Erythroblast (primary cell): ENCODE data around the gene CCNYL1.

Source experiments
- DNase-seq, 2 experiments: peaks; one replicate each; lab custom pipeline; 2025; lab: John Stamatoyannopoulos, UW
- GATA1 ChIP-seq: IDR thresholded peaks from 2 replicates; pipeline ENCODE4 v1.6.1; 2011; ENCODE audit warnings: low read depth, mild to moderate bottlenecking, control low read depth, low read length, moderate library complexity
- POLR2A ChIP-seq: IDR thresholded peaks from 2 replicates; pipeline ENCODE4 v1.6.1; 2011; ENCODE audit warnings: mild to moderate bottlenecking, low read length

The CCNYL1 gene

DNA sequence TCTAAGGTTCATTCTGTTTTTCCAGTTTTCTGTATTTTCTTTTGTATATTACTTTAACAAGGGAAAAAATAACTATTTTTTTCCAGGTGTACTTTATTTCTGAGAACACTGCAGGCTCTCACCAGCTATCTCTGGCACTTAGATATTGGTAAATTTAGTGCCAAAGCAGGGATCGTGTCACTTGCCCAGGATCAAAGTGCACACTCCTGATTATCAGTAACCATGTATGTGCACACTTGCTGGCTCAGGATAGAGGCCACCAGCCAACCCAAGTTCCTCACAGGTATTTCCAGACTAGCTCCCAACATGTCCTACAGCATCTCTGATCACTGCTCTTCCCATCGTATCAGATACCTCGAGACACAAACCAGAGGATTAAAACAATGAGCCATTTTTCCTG is 64.0 kb downstream of the CCNYL1 start:
- no peak for DNase-seq
- no peak for TF ChIP-seq GATA1
- no peak for TF ChIP-seq POLR2A

DNA sequence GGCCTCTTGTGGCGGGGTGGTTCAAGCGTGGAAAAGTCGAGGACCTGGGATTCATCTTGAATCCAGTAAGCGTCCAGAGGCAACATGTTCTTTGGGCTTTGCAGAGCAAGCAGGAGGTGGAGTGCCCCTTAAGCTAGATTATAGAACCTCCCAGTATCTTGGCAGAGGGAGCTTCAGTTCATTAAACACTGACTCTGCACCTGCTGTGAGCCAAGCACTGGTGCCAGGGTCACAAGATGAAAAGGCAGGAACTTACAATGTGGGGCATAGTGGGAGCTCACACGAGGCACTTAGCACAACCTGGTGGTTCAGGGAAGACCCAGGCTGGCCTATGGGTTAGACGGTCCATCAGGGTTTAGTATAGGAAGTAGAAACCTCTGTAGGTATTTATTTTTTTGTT is 65.7 kb downstream of the CCNYL1 start:
- TF ChIP-seq POLR2A (no peak), GATA1 (no peak)
- DNase-seq: no peak

DNA sequence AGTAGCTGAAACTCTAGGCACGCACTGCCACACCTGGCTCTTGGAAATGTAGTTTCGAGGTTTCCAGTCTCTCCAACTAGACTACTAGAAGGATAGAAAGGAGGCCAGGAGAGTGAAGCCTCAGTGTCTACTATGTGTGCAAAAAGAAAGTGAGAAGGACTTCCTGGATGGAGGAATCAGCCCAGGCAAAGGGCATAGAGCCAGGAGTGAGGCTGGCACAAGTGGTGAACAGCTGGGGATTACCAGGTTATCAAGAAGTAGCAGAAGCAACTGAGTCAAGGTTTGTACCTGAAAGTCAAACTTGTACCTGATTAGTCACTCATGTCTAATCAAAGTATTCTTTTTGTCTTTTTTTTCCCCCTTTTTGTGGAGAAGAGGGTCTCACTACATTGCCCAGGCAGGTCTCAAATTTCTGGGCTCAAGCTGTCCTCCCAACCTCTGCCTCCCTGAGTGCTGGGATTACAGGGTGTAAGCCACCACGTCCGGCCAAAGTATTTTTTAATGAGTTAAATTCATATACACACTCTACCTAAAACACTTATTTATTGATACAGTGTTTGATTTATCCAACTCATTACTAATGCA is 67.0 kb downstream of the CCNYL1 start:
- no peak for DNase-seq
- TF ChIP-seq POLR2A: no peak
- no peak for TF ChIP-seq GATA1

DNA sequence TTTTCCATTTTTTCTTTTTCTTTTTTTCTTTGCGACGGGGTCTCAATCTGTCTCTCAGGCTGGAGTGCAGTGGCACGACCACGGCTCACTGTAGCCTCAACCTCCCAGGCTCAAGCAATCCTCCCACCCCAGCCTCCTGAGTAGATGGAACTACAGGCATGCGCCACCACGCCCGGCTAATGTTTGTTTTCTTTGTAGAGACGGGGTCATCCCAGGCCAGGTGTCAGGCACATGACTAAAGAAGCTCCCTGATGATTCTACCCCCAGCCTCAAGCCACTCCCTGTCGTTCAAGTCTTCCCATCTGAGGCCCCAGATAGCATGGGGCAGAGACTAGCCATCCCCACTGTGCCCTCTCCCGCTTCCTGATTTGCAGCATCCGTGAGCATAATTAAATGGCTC is 68.1 kb downstream of the CCNYL1 start:
- no peak for TF ChIP-seq POLR2A
- no peak for TF ChIP-seq GATA1
- DNase-seq: no peak

DNA sequence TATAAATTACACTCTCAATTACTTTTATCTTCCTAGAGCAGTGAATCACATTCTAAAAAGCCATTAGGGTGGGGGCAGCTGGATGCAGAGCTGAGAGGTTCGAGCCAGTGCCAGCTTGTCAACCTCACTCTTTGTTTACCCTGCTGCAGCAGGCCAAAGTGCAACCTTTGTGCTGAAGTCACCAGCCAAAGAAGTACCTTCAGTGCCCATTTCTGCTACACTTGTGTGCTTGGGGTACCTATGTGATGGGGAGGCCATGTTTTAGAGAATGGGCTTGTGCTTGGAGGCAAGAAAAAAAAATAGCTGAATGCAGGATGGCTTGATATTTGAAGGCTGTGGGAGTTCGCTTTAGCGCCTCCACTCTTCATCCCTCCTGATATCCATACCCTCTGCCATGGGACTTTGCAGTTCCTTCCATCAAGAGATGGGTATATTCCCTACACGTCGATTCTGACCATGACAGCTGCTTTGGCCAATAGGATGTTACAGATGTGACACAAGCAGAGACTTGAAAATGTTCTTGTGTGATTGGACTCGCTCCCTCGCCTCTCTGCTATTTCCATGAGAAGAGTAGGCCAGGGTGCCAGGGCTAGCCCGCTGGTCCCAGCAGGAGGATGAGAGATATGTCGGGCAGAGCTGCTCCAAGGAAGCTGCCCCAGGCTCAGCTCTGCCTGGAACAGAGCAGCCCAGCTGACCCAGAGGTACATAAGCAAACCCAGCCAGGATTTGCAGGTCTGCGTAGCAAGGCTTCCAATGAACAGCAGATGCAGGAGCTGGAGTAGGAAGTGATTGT is 71.0 kb downstream of the CCNYL1 start:
- DNase-seq: no peak
- TF ChIP-seq GATA1 (no peak), POLR2A (no peak)

DNA sequence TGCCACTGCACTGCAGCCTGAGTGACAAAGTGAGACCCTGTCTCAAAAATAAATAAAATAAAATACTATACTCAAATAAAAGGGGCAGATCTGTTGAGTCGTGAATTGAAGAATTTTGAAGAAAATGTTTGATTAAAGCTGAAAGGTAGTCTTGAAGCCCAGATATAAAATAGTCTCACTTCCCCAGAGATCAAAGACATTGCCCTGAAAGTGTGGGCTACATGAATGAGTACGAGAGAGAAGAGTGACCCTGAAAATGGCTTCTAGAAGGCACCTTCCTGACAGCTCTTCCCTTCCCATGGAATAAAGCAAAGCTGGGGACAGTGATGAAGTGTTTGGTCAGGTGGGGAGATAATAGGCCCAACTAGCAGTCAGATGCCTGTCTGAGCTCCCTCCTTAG is 72.1 kb downstream of the CCNYL1 start:
- no peak for DNase-seq
- TF ChIP-seq GATA1: no peak
- TF ChIP-seq POLR2A: no peak

DNA sequence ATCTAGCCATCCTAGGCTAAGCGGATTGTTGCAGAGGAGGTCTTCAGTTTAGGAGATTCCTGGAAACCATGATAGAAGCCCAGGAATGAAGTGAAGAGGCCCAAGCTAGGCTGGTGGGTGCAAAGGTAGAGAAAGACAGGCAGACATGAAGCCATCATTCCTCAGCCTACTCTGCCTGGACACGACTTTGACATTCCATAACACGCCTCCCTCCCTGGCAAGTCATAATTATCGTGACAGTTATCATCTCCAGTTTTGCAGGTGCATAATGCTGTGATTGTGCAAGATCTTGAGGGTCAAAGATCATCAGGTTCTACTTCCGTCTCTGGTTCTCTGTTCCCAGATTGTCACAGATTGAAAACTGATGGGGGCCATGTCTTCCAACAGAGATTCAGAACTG is 73.5 kb downstream of the CCNYL1 start:
- TF ChIP-seq GATA1 (no peak), POLR2A (no peak)
- DNase-seq: no peak

DNA sequence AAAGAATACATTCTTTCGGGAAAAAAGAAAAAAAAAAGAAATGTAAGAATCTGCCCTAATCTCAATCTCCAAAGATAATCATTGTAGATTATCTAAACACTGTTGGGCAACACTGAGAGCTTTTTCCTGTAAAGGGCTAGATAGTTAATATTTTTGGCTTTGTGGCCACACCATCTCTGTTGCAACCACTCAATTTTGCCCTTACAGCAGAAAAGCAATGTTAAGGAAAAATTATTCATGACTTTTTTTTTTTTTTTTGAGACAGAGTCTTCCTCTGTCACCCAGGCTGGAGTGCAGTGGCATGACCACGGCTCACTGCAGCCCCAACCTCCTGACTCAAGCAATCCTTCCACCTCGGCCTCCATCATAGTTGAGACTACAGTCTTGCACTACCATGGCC is 75.6 kb downstream of the CCNYL1 start:
- TF ChIP-seq POLR2A (no peak), GATA1 (no peak)
- DNase-seq: no peak

DNA sequence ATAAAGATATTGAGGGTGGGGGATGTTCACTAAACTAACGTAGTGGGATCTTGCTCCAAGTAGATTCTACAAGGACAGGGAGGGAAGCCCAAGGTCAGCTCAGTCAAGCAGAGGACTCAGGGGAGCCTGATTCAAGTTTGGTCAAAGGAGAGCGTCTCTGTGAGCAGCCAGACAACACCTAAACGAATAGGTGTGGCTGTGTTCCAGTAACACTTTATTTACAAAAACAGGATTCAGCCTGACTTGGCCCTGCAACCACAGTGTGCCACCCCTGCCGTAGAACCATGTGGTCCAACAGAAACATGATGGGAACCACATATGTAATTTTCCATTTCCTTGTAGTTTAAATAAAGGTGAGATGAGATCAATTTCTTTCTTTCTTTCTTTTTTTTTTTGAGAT is 76.4 kb downstream of the CCNYL1 start:
- TF ChIP-seq POLR2A: no peak
- no peak for TF ChIP-seq GATA1
- no peak for DNase-seq

DNA sequence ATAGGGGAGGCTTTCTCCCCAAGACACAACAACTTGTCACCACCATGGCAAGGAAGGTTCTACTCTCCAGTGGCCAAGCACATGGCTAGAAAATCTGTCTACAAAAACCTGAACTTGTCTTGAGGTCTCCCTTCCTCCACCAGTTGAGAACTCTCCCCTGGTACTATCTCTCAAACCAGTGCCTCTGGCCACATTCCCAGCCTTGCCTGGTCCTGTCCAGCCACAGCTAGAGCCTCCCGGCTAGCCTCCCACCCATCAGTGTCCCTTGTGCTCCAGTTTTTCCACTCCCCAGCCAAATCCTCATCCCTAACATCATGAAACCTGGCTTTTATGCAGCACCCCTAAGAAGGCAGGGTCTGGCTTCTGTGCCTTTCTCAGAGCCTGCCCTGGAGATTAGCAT is 79.5 kb downstream of the CCNYL1 start:
- TF ChIP-seq POLR2A (no peak), GATA1 (no peak)
- DNase-seq: no peak

DNA sequence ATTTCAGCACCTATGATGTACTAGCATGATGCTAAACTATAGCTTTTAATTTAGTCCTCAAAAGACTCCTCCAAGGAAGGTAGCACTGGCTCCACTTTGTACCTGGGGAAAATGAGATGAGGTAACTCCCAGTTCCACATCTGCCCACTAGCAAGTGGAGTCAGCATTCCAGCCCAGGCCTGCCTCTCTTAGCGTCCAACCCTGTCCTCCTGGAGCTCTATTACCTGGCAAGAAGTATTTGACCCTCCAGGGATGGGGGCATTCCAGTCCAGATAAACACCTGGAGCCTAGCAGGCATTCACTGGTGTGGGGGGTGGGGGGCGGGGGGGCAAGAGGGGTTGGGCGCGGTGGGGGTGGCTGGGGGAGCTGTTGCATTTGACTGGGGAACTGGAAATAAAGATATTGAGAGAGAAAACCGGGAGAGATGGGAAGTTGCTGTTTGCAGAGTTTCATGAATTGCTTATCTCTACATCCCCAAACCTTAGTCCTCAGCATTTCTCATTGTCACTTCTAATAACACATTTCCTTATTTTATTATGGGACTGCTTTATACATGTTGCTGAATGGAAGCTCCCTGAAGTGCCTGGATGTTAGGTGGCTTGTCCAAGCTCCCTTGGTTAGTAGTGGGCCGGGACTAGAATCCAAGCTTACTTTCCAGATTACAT is 80.3 kb downstream of the CCNYL1 start:
- TF ChIP-seq GATA1: no peak
- no peak for TF ChIP-seq POLR2A
- DNase-seq: no peak

DNA sequence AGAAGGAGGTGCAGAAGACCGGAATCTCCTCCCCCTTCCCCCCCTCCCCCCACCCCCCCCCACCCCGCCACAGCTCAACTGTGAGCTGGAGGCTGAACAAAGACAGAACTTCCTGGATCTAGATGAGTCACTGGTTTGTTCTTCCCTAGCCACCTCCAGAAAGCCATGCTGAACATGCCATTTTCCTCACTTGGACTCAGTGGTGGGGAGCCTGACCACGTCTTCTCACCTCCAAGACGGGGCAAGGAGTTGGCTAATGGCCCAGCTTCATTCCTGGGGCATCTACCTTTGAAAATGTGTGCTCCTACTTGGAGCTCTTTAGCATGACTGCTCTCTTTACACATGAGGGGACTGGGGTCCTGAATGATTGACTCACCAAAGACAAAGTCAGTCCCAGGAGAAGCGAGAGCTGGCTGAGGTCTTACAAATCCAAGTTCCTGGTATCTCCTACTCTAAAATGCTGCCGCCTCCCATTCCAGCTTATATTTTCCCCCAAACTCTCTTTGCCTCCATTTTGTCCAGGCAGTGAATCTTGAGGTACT is 80.9 kb downstream of the CCNYL1 start:
- TF ChIP-seq GATA1 (no peak), POLR2A (no peak)
- DNase-seq: no peak

DNA sequence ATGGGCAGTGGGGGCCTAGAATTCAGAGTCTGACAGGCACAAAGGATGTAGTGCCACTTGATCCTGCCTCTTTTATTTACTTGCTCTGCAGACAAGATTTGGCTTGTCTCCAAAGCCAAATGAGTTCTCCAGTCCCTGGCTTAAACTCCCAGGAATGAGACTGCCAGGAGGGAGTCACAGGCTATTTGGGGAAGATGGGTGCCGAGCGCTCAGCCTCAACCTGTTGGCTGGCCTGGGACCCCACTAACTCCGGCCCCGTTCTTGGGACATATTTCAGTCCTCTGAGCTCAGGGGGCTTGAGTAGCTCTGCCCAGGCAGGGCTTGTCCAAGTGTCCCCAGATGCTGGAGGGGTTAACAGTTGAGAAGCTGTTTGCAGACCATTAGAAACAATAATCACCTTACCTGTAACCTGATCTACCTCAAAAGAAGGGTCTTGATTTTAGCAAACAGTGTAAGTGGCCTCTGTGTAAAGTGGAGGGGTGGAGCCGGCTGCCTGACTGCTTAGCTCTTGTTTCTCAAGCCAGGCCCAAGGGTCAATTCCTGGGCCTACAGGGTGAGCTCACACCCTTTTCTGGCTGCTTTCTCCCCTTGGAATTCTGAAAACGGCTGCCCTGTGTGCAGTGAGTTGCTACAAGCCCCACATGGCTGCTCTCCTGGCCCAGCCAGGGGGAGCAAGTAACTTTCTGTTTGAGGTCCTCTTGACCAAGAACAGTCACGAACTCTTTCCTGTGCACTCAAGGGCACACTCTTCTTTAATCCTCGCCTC is 85.3 kb downstream of the CCNYL1 start:
- DNase-seq: no peak
- TF ChIP-seq POLR2A (no peak), GATA1 (no peak)
